ENCODE data around the gene ABHD2.
"Not testable (repeated sequence)": the region's sequence is repeated elsewhere in the genome, so short reads cannot be mapped to it uniquely, and the experiment has no call there.

Gene ABHD2

DNA sequence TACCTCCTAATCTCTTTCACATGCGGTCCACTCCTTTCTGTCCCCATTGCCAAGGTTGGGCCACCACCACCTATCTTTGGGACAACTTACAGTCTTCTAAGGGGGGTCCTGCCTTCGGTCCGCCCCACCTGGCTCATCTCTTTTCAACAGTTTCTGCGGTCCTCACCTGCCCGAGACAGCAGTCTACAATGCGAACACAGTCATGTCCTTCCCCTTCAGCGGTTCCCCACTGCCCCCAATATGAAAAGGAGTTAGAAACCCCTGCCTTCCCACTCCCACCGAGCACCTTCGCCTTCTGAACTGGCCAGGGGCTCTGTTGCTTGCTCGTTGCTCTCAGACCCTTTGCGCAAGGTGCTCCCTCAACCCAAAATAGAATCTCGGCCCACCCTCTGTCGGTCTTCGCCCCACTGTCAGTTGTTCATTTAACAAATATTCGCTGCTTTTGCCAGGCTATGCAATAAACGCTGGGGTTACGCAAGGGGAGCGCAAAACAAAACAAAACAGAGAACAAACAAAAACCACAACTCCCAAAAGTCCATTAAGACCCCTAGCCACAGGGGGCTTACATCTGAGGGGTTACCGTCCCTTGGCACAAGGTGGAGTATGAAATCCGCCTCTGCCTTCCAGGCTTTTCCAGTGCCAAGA, 154.9 kb downstream of the ABHD2 start:
- DNase-seq, result no peak

DNA sequence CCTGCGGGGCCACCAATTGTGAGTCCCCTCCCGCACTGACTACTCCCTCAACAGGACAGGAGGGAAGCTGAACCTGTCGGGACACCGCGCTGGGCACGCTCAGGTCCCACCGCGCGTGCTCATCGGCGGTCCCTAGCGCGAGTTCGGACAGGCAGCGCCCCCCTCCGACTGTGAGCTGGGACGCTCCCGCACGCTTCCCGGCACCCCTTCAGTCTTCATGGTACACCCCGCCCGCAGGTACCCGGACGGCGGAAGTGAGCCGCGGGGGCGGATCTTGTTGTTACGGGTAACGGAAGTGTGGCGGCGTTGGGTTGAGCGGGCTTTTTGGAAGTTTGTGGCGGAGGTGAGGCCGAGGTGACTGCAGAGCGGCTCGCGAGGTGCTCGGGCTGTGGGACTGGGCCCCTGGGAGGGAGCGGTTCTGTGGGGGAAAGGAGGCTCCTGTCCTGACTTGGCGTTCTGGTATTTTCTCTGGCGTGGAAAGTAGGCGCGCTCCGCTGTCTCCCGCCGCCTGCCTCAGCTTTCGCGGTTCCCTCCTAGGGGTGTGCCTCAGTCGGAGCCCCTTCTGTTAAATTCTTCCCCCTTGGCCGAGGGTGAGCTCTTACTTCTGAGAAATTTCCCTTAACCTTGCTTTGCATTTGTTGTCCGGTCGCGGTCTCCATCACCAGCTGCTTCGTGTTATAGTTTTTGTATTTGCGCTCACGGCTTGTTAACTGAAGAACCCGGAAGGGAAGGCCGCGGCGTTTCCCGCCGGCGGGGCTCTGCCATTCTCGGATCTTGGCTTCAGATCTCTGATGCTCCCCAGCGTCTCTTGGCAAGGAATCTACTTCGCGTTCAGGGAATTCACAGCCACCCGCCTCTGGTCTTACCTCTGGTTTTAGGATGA, 155.7 kb downstream of the ABHD2 start, which contains the start of gene FANCI:
Gene FANCI, plus strand, starts transcription at position 289 of the 883 bp plus-strand sequence. CDS start 3,669 bp downstream, outside the sequence.
- peak; percentile 94 to 95 for DNase-seq

DNA sequence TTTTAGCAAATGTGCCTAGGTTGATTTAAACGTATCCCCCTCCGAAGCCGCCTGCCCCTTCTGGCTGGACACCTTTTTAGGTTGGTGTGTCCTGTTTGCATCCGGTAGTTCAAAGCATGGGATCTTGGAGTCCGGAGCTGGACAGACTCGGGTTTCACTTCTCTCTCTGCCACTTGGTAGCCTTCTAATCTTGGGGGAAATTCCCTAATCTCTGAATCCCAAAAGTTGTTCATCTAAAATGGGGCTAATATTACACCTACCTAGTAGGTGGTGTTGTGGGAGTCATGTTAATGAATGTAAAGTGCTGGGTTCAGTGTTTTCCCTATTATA, 156.3 kb downstream of the ABHD2 start:
- DNase-seq, result no peak

DNA sequence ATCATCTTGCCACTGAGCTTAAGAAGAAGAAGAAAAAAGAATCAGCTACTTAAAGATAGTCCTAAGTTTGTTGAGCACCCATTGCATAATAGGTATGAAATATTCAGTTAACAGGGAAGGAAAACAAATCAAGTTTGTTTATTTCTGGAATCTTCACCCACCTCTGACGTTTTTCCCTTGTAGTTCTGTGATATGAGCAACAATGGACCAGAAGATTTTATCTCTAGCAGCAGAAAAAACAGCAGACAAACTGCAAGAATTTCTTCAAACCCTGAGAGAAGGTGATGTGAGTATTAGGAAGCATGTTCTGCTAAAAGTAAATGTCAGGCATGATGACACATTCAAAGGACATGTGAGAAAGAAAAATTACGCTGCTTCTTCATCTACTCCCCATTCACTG, 159.2 kb downstream of the ABHD2 start:
- DNase-seq, result no peak

DNA sequence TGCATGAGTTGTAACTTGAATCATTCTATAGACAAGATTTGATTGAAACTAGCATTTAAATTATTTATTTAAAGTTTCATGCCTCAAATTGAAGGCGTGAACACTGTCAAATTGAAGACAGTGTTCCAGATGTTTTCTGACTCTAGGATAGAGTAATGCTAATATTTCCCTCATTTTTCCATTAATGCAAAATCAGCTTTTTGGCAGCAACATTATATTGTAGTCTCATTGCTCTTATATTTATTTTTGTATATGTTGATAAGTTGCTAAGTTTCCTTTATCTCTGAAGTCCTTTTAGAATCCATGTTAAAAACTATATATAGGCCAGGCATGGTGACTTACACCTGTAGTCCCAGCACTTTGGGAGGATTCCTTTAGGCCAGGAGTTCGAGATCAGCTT, 160.3 kb downstream of the ABHD2 start:
- DNase-seq, result no peak

DNA sequence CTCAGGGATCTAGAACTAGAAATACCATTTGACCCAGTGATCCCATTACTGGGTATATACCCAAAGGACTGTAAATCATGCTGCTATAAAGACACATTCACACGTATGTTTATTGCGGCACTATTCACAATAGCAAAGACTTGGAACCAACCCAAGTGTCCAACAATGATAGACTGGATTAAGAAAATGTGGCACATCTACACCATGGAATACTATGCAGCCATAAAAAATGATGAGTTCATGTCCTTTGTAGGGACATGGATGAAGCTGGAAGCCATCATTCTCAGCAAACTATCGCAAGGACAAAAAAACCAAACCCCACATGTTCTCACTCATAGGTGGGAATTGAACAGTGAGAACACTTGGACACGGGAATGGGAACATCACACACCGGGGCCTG, 161.9 kb downstream of the ABHD2 start:
- not testable (repeated sequence) for DNase-seq
